ENCODE data around the gene USP14. TPM values are rescaled to one million over a fixed set of nuclear protein-coding genes. Genes with fewer than 3 reads are reported as not detected.
"Not testable (repeated sequence)": the region's sequence is repeated elsewhere in the genome, so short reads cannot be mapped to it uniquely, and the experiment has no call there.

USP14 gene
- 10 to 100 TPM; 36.0 to 55.9 TPM for total RNA-seq

GRCh38 chr18:158128-159036 lies at the start of gene USP14:
Gene USP14 (plus strand): TSS chr18:158557. CDS start chr18:158699, 142 bp downstream.
- no peak for TF ChIP-seq CTCF (IDR thresholded peaks at IDR 0.05)
- Histone ChIP-seq H3K4me3 (peak within 1 kb of the TSS; percentile 81), H3K27me3 (no peaks in the 10 kb centered on the region), H3K9me3 (no peaks in the 10 kb centered on the region), H3K9ac (ENCODE audit: low read depth in 2 of 2, low read length in 2 of 2) (peak within 1 kb of the TSS; percentile 66 to 89), H3K4me1 (peaks cover 4% of the 10 kb centered on the region), H3K27ac (peak within 1 kb of the TSS; percentile 73), H3K36me3 (no peaks in the 10 kb centered on the region)
- intact Hi-C loops (cut with DNase I), result no loop called here
- peak; percentile 98 for DNase-seq

GRCh38 chr18:108665-109063 lies 49.7 kb upstream of the USP14 start:
- H3K27me3 ChIP-seq; H3K36me3 ChIP-seq; intact Hi-C loops (cut with DNase I); H3K4me1 ChIP-seq; H3K9me3 ChIP-seq; DNase-seq; H3K4me3 ChIP-seq; H3K27ac ChIP-seq; H3K9ac ChIP-seq (ENCODE audit: low read depth in 2 of 2, low read length in 2 of 2): not testable (repeated sequence)

GRCh38 chr18:109130-109921 lies 49.0 kb upstream of the USP14 start:
- H3K27ac ChIP-seq; H3K4me1 ChIP-seq; H3K27me3 ChIP-seq; H3K9ac ChIP-seq (ENCODE audit: low read depth in 2 of 2, low read length in 2 of 2); intact Hi-C loops (cut with DNase I); H3K36me3 ChIP-seq; H3K9me3 ChIP-seq; H3K4me3 ChIP-seq: not testable (repeated sequence)
- DNase-seq, result peak; percentile 57

GRCh38 chr18:109922-110261 lies 48.5 kb upstream of the USP14 start:
- DNase-seq; intact Hi-C loops (cut with DNase I); H3K27me3 ChIP-seq; H3K9me3 ChIP-seq; H3K4me3 ChIP-seq; H3K4me1 ChIP-seq; H3K9ac ChIP-seq (ENCODE audit: low read depth in 2 of 2, low read length in 2 of 2); H3K27ac ChIP-seq; H3K36me3 ChIP-seq: not testable (repeated sequence)

- DNase-seq; H3K27ac ChIP-seq; H3K4me1 ChIP-seq; H3K9ac ChIP-seq (ENCODE audit: low read depth in 2 of 2, low read length in 2 of 2); H3K9me3 ChIP-seq; intact Hi-C loops (cut with DNase I); H3K27me3 ChIP-seq; H3K36me3 ChIP-seq; H3K4me3 ChIP-seq: not testable (repeated sequence)
Observed at GRCh38 chr18:110351-111201, 47.8 kb upstream of the USP14 start.

- Histone ChIP-seq H3K9me3 (no peaks in the 10 kb centered on the region), H3K27me3 (no peaks in the 10 kb centered on the region), H3K9ac (ENCODE audit: low read depth in 2 of 2, low read length in 2 of 2) (peak overlapping the region; percentile 34 to 35), H3K4me3 (peak overlapping the region; percentile 17), H3K4me1 (no peaks in the 10 kb centered on the region), H3K36me3 (no peaks in the 10 kb centered on the region), H3K27ac (peak overlapping the region; percentile 26)
- intact Hi-C loops (cut with DNase I), result no loop called here
- peak; percentile 62 for DNase-seq
- TF ChIP-seq CTCF (IDR thresholded peaks at IDR 0.05), result no peak
Observed at GRCh38 chr18:111306-112014, 46.9 kb upstream of the USP14 start.

GRCh38 chr18:112015-112733 lies 46.2 kb upstream of the USP14 start:
- Histone ChIP-seq H3K9ac (ENCODE audit: low read depth in 2 of 2, low read length in 2 of 2) (peak overlapping the region in 1 of 2 donors; percentile 35), H3K4me3 (peak overlapping the region; percentile 17), H3K27ac (peak overlapping the region; percentile 26)
- peak; percentile 77 for DNase-seq
- H3K27me3 ChIP-seq; intact Hi-C loops (cut with DNase I); H3K4me1 ChIP-seq; H3K36me3 ChIP-seq; H3K9me3 ChIP-seq: not testable (repeated sequence)

GRCh38 chr18:120539-121260 lies 37.7 kb upstream of the USP14 start:
- H3K27me3 ChIP-seq; intact Hi-C loops (cut with DNase I); H3K27ac ChIP-seq; H3K36me3 ChIP-seq; H3K4me1 ChIP-seq; DNase-seq; H3K4me3 ChIP-seq; H3K9ac ChIP-seq (ENCODE audit: low read depth in 2 of 2, low read length in 2 of 2); H3K9me3 ChIP-seq: not testable (repeated sequence)
